ENCODE data around the gene RPS6KA2.

The RPS6KA2 gene

GRCh38 chr6:166379103-166379586 is 247.9 kb downstream of the RPS6KA2 start:
- H3K4me3 ChIP-seq (ENCODE audit: low read length): no peak overlapping the region
- DNase-seq (ENCODE audit: low read depth): no peak
- no peak for TF ChIP-seq CTCF (conservative IDR thresholded peaks at IDR 0.05; ENCODE audit: low read depth, low read length)

- TF ChIP-seq CTCF (conservative IDR thresholded peaks at IDR 0.05; ENCODE audit: low read depth, low read length): no peak
- H3K4me3 ChIP-seq (ENCODE audit: low read length): no peak overlapping the region
- DNase-seq (ENCODE audit: low read depth): no peak
Observed at GRCh38 chr6:166377721-166378120, 249.3 kb downstream of the RPS6KA2 start.

GRCh38 chr6:166375013-166375412 is 252.0 kb downstream of the RPS6KA2 start:
- no peak for TF ChIP-seq CTCF (conservative IDR thresholded peaks at IDR 0.05; ENCODE audit: low read depth, low read length)
- no peak overlapping the region for H3K4me3 ChIP-seq (ENCODE audit: low read length)
- no peak for DNase-seq (ENCODE audit: low read depth)

- no peak for DNase-seq (ENCODE audit: low read depth)
- no peak overlapping the region for H3K4me3 ChIP-seq (ENCODE audit: low read length)
- TF ChIP-seq CTCF (conservative IDR thresholded peaks at IDR 0.05; ENCODE audit: low read depth, low read length): no peak
Observed at GRCh38 chr6:166370489-166370888, 256.6 kb downstream of the RPS6KA2 start.

GRCh38 chr6:166369782-166370181 is 257.3 kb downstream of the RPS6KA2 start:
- DNase-seq (ENCODE audit: low read depth): no peak
- H3K4me3 ChIP-seq (ENCODE audit: low read length): no peak overlapping the region
- TF ChIP-seq CTCF (conservative IDR thresholded peaks at IDR 0.05; ENCODE audit: low read depth, low read length): no peak

- DNase-seq (ENCODE audit: low read depth): no peak
- H3K4me3 ChIP-seq (ENCODE audit: low read length): no peak overlapping the region
- TF ChIP-seq CTCF (conservative IDR thresholded peaks at IDR 0.05; ENCODE audit: low read depth, low read length): no peak
Observed at GRCh38 chr6:166366921-166367320, 260.1 kb downstream of the RPS6KA2 start.

- no peak for TF ChIP-seq CTCF (conservative IDR thresholded peaks at IDR 0.05; ENCODE audit: low read depth, low read length)
- DNase-seq (ENCODE audit: low read depth): no peak
- H3K4me3 ChIP-seq (ENCODE audit: low read length): no peak overlapping the region
Observed at GRCh38 chr6:166365806-166366205, 261.2 kb downstream of the RPS6KA2 start.

Measured in retinal pigment epithelial cell (primary cell).